GM12878 (cell line): ENCODE results near the gene INVS. TPM values are rescaled to one million over a fixed set of nuclear protein-coding genes. Genes with fewer than 3 reads are reported as not detected.

Experiments
- ATAC-seq: fragments of 200-7000 bp; cut with Tn5 transposase; 3 replicates; pipeline ENCODE4 v1.9.1; 2020; ENCODE audit warnings: mild to moderate bottlenecking, moderate library complexity
- BruUV-seq: library from RNA; stranded (reverse); fragments of 400-500 nt; replicated peaks from 2 replicates; lab custom pipeline; 2021; lab: Mats Ljungman, UMichigan
- CTCF ChIA-PET: fragments of 300-600 bp; sonication (Branson Sonifier 250); formaldehyde crosslinking; extraction: SDS; loops from one replicate; lab custom pipeline; 2021; ENCODE audit warnings: inconsistent platforms; lab: Yijun Ruan, JAX
- POLR2A ChIA-PET: fragments of 350-600 bp; formaldehyde crosslinking; extraction: SDS; loops from one replicate; lab custom pipeline; 2021; ENCODE audit warnings: inconsistent platforms; lab: Charles Lee
- RAD21 ChIA-PET: fragments of 300-600 bp; sonication (Branson Sonifier 250); formaldehyde crosslinking; loops from one replicate; lab custom pipeline; 2023; ENCODE audit warnings: antibody characterized with exemption; ENCODE audit not compliant: unreplicated experiment; lab: Charles Lee
- SMC1A ChIA-PET: fragments of 300-600 bp; sonication (Branson Sonifier 250); formaldehyde crosslinking; loops from one replicate; lab custom pipeline; 2023; ENCODE audit not compliant: unreplicated experiment, uncharacterized antibody; lab: Charles Lee
- DNase-seq: peaks from one replicate; pipeline ENCODE4 v3.0.0-alpha.2; 2011; ENCODE audit warnings: low read depth, low spot score
- FAIRE-seq: peaks from 3 replicates; lab custom pipeline; 2011; peaks lifted over from hg19 to GRCh38; lab: Jason Lieb, UNC
- H2AFZ ChIP-seq: 2 replicates; pipeline ENCODE4 v1.6.0; 2011; ENCODE audit warnings: low read depth, low read length, control low read depth; ENCODE audit not compliant: control insufficient read depth
- H3K27ac ChIP-seq: 2 replicates; pipeline ENCODE4 v1.5.1; 2011; ENCODE audit warnings: control low read depth; ENCODE audit not compliant: control insufficient read depth, insufficient read depth
- H3K27me3 ChIP-seq, 2 experiments: replicated peaks in 1 of 2; 2 replicates each; pipeline versions ENCODE4 v1.6.0 to v1.6.1; 2011; ENCODE audit warnings: low read length in 1 of 2; ENCODE audit not compliant: control insufficient read depth in 2 of 2, insufficient read depth in 2 of 2
- H3K36me3 ChIP-seq, 2 experiments: 2 replicates each; pipeline ENCODE4 v1.5.1; 2011; ENCODE audit warnings: low read length in 1 of 2; ENCODE audit not compliant: control insufficient read depth in 2 of 2, insufficient read depth in 2 of 2
- H3K4me1 ChIP-seq: 2 replicates; pipeline ENCODE4 v1.6.1; 2011; ENCODE audit warnings: mild to moderate bottlenecking, low read length, moderate library complexity, mixed read lengths; ENCODE audit not compliant: control insufficient read depth, insufficient read depth
- H3K4me2 ChIP-seq: 2 replicates; pipeline ENCODE4 v1.6.0; 2011; ENCODE audit warnings: control low read depth; ENCODE audit not compliant: control insufficient read depth, insufficient read depth
- H3K4me3 ChIP-seq: fragments of 200-600 bp; sonication (generic); 2 replicates; pipeline ENCODE4 v1.5.1; 2016
- H3K79me2 ChIP-seq: 2 replicates; pipeline ENCODE4 v1.6.0; 2011; ENCODE audit warnings: low read length; ENCODE audit not compliant: control insufficient read depth, insufficient read depth
- H3K9ac ChIP-seq: 2 replicates; pipeline ENCODE4 v1.8.0; 2011; ENCODE audit warnings: low read length, control low read depth, mixed read lengths; ENCODE audit not compliant: control insufficient read depth, insufficient read depth
- H3K9me3 ChIP-seq: replicated peaks from 3 replicates; pipeline ENCODE4 v1.5.1; 2011; ENCODE audit warnings: mild to moderate bottlenecking, low read length; ENCODE audit not compliant: control insufficient read depth, insufficient read depth
- H4K20me1 ChIP-seq: 2 replicates; pipeline ENCODE4 v1.6.0; 2011; ENCODE audit not compliant: control insufficient read depth, insufficient read depth
- ATF7 ChIP-seq: fragments of 450-650 bp; IDR thresholded peaks from 2 replicates; pipeline ENCODE4 v1.6.1; 2016; ENCODE audit warnings: low read depth, mild to moderate bottlenecking
- EGR1 ChIP-seq, 2 experiments: IDR thresholded peaks; 1 replicate in 1 of 2; 2 replicates in 1 of 2; pipeline ENCODE4 v1.6.1; 2011 to 2012; ENCODE audit warnings: low read depth in 2 of 2, low read length in 2 of 2, borderline replicate concordance in 1 of 2, mild to moderate bottlenecking in 1 of 2, moderate library complexity in 1 of 2
- JUNB ChIP-seq: IDR thresholded peaks from 2 replicates; pipeline ENCODE4 v1.6.1; 2016; ENCODE audit warnings: antibody characterized with exemption, mild to moderate bottlenecking
- MXI1 ChIP-seq: fragments of 150-350 bp; IDR thresholded peaks from 2 replicates; pipeline ENCODE4 v1.6.1; 2011; ENCODE audit warnings: low read depth, mild to moderate bottlenecking, inconsistent platforms, low read length, improper control_type of control experiment
- NR2C1 ChIP-seq: fragments of 450-650 bp; IDR thresholded peaks from 2 replicates; pipeline ENCODE4 v1.6.1; 2017; ENCODE audit warnings: antibody characterized with exemption, mild to moderate bottlenecking, moderate library complexity
- PML ChIP-seq: IDR thresholded peaks from 2 replicates; pipeline ENCODE4 v1.6.1; 2012; ENCODE audit warnings: low read length, inconsistent platforms
- TBL1XR1 ChIP-seq: IDR thresholded peaks from 2 replicates; pipeline ENCODE4 v1.6.1; 2012; ENCODE audit warnings: low read depth, low read length, improper control_type of control experiment
- ZNF24 ChIP-seq: fragments of 450-650 bp; IDR thresholded peaks from 2 replicates; pipeline ENCODE4 v1.6.1; 2017; ENCODE audit warnings: antibody characterized with exemption, mild to moderate bottlenecking
- ZNF622 ChIP-seq: fragments of 450-650 bp; IDR thresholded peaks from 2 replicates; pipeline ENCODE4 v1.6.1; 2017; ENCODE audit warnings: mild to moderate bottlenecking, inconsistent platforms
- WGBS: methylation state at CpG from one replicate; pipeline ENCODE4 v1.1.6; 2016; ENCODE audit warnings: low lambda C conversion rate; ENCODE audit not compliant: insufficient replicate concordance, insufficient coverage; ENCODE audit errors: missing lambda C conversion rate; 5-methylcytosine and 5-hydroxymethylcytosine counted together
- in situ Hi-C: fragments of 300-500 bp; cut with MboI; formaldehyde crosslinking; loops from 9 replicates; pipeline ENCODE4 v1.14.3; 2018; ENCODE audit warnings: mixed read lengths
- intact Hi-C: fragments of 100-400 bp; cut with micrococcal nuclease; formaldehyde crosslinking; loops from one replicate; pipeline ENCODE4 v1.14.2; 2022; ENCODE audit not compliant: unreplicated experiment
- polyA plus RNA-seq, 11 experiments: library from polyadenylated mRNA; depleted of rRNA in 4 of 11; unstranded in 6 of 11; stranded (reverse) in 5 of 11; fragments of >200 nt; fragmentation: Nextera tagmentation in 4 of 11; fragmentation: Illumina TruSeq in 1 of 11; extraction: Ambion mirVana in 4 of 11; extraction: Trizol in 1 of 11; gene quantifications; 1 replicate in 1 of 11; 2 replicates in 10 of 11; pipeline versions ENCODE4 v1.2.1 to v1.2.3, GENCODE V29; 2011 to 2016; ENCODE audit warnings: inconsistent platforms in 2 of 11, missing spikeins in 2 of 11, low read depth in 1 of 11
- total RNA-seq, 4 experiments: library from RNA; depleted of rRNA in 3 of 4; stranded (reverse); fragments of >200 nt in 3 of 4; fragmentation: Illumina TruSeq in 1 of 4; extraction: Trizol in 1 of 4; gene quantifications; 2 replicates each; pipeline versions ENCODE4 v1.2.1 to v1.2.3, GENCODE V29; 2013 to 2021
- TF ChIP-seq, protein P1 (sequence below): fragments of 450-650 bp; IDR thresholded peaks from 2 replicates; pipeline ENCODE4 v1.6.1; 2016; ENCODE audit warnings: mild to moderate bottlenecking
- TF ChIP-seq, protein P2 (sequence below): IDR thresholded peaks from 2 replicates; pipeline ENCODE4 v1.6.1; 2011; ENCODE audit warnings: borderline replicate concordance, low read depth, mild to moderate bottlenecking, moderate library complexity, mixed read lengths, low read length; ENCODE audit not compliant: insufficient read depth; ENCODE audit errors: extremely low read length

The INVS gene
- total and polyA plus RNA-seq, 10 of the 15 experiments (the other 5 are each of a cell fraction or from before 2014, with no cell fraction given): 0.93 to 20.8 (median 13.2) TPM

- ChIA-PET RAD21 (no interaction called here), CTCF (no interaction called here), SMC1A (no interaction called here), POLR2A (no interaction called here)
- FAIRE-seq (no peak), DNase-seq (no peak), ATAC-seq (no peak)
- Histone ChIP-seq H3K9me3 (no peaks in the 10 kb centered on the region), H3K4me3 (no peak overlapping the region), H2AFZ (no peak overlapping the region), H3K36me3 (peaks cover 0 to 4% of the 10 kb centered on the region in 2 experiments; a peak in 1 of 4 replicates), H3K4me1 (no peaks in the 10 kb centered on the region), H3K9ac (no peak overlapping the region), H3K27ac (no peak overlapping the region), H3K4me2 (no peak overlapping the region), H3K79me2 (no peaks in the 10 kb centered on the region), H4K20me1 (no peaks in the 10 kb centered on the region), H3K27me3 (no peaks in the 10 kb centered on the region)
- WGBS: 95% methylated on average over 4 of the region's 4 CpGs
- no TSS peak for BruUV-seq
- no peak for TF ChIP-seq MXI1
- TF ChIP-seq NR2C1: no peak
- TF ChIP-seq ZNF622: no peak
- no peak for TF ChIP-seq ZNF24
- no peak for TF ChIP-seq JUNB
- TF ChIP-seq EGR1 (IDR thresholded peaks at IDR 0.05; ENCODE audit: borderline replicate concordance in 1 of 2, low read depth in 2 of 2, low read length in 2 of 2): no peak
- in situ Hi-C loops (loop anchor here (10.0 kb wide), 1 partner anchor 1044 kb away; no protein-coding TSS in a partner anchor), intact Hi-C loops (loop anchor here (10.0 kb wide), 1 partner anchor 366 kb away; no protein-coding TSS in a partner anchor)
Measured at GRCh38 chr9:100228352-100228869, 129.4 kb downstream of the INVS start.

- Histone ChIP-seq H3K9me3 (no peaks in the 10 kb centered on the region), H3K36me3 (peaks cover 0 to 4% of the 10 kb centered on the region in 2 experiments; a peak in 1 of 4 replicates), H3K27me3 (no peaks in the 10 kb centered on the region), H3K9ac (no peak overlapping the region), H4K20me1 (no peaks in the 10 kb centered on the region), H3K79me2 (no peaks in the 10 kb centered on the region), H3K27ac (no peak overlapping the region), H2AFZ (no peak overlapping the region), H3K4me3 (no peak overlapping the region), H3K4me1 (no peaks in the 10 kb centered on the region), H3K4me2 (no peak overlapping the region)
- no TSS peak for BruUV-seq
- intact Hi-C loops: loop anchor here (10.0 kb wide), 1 partner anchor 366 kb away; no protein-coding TSS in a partner anchor
- in situ Hi-C loops: loop anchor here (10.0 kb wide), 1 partner anchor 1044 kb away; no protein-coding TSS in a partner anchor
- FAIRE-seq: no peak
- ChIA-PET CTCF (no interaction called here), SMC1A (no interaction called here), RAD21 (no interaction called here), POLR2A (no interaction called here)
- no peak for ATAC-seq
- 100% methylated on average over 2 of the region's 2 CpGs for WGBS
- TF ChIP-seq, protein P1, sequence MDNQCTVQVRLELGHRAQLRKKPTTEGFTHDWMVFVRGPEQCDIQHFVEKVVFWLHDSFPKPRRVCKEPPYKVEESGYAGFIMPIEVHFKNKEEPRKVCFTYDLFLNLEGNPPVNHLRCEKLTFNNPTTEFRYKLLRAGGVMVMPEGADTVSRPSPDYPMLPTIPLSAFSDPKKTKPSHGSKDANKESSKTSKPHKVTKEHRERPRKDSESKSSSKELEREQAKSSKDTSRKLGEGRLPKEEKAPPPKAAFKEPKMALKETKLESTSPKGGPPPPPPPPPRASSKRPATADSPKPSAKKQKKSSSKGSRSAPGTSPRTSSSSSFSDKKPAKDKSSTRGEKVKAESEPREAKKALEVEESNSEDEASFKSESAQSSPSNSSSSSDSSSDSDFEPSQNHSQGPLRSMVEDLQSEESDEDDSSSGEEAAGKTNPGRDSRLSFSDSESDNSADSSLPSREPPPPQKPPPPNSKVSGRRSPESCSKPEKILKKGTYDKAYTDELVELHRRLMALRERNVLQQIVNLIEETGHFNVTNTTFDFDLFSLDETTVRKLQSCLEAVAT: no peak
- TF ChIP-seq, protein P2, sequence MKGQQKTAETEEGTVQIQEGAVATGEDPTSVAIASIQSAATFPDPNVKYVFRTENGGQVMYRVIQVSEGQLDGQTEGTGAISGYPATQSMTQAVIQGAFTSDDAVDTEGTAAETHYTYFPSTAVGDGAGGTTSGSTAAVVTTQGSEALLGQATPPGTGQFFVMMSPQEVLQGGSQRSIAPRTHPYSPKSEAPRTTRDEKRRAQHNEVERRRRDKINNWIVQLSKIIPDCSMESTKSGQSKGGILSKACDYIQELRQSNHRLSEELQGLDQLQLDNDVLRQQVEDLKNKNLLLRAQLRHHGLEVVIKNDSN: no peak
- TF ChIP-seq TBL1XR1 (no peak), ATF7 (no peak), PML (no peak)
- DNase-seq: no peak
Measured at GRCh38 chr9:100229136-100229535, 130.1 kb downstream of the INVS start.
